ENCODE data around the gene NUP43. TPM values are rescaled to one million over a fixed set of nuclear protein-coding genes. Genes with fewer than 3 reads are reported as not detected.
A peak's percentile ranks its signal among the peaks of the same experiment; 100 is the strongest.

Gene NUP43
- total and polyA plus RNA-seq, 2 of the 13 experiments (the other 11 are each of a cell fraction or from before 2014, with no cell fraction given), result 38.9 to 85.1 TPM

GRCh38 chr6:149746147-149746946 lies at the start of gene NUP43 (continued):
- no peak for TF ChIP-seq ZNF275 (CRISPR knock-in tag; IDR thresholded peaks at IDR 0.05; ENCODE audit: borderline replicate concordance)
- peak; percentile 77 for TF ChIP-seq YY1 (IDR thresholded peaks at IDR 0.05; ENCODE audit: insufficient read depth, insufficient replicate concordance, low read depth, low read length)
- TF ChIP-seq HDAC6 (IDR thresholded peaks at IDR 0.05; ENCODE audit: low read depth, low read length), result no peak
- no peak for TF ChIP-seq IRF1 (CRISPR knock-in tag; IDR thresholded peaks at IDR 0.05; ENCODE audit: low read depth)
- no peak for TF ChIP-seq ZBTB14 (CRISPR knock-in tag; IDR thresholded peaks at IDR 0.05)
- TF ChIP-seq ZNF530 (CRISPR knock-in tag; IDR thresholded peaks at IDR 0.05; ENCODE audit: low read depth), result no peak
- TF ChIP-seq ZMAT3 (CRISPR knock-in tag; conservative IDR thresholded peaks at IDR 0.05), result peak; percentile 74; the same call in 1 of the 2 replicates
- TF ChIP-seq ZNF207 (IDR thresholded peaks at IDR 0.05; ENCODE audit: borderline replicate concordance), result no peak
- no peak for TF ChIP-seq MATR3 (CRISPR knock-in tag; IDR thresholded peaks at IDR 0.05)
- TF ChIP-seq SCMH1 (CRISPR knock-in tag; IDR thresholded peaks at IDR 0.05; ENCODE audit: borderline replicate concordance), result no peak
- no peak for TF ChIP-seq RCOR2 (CRISPR knock-in tag; IDR thresholded peaks at IDR 0.05)
- peak; percentile 89; the same call in 1 of the 2 replicates for TF ChIP-seq KDM5B (CRISPR knock-in tag; IDR thresholded peaks at IDR 0.05; ENCODE audit: borderline replicate concordance)
- TF ChIP-seq NR2F1 (CRISPR knock-in tag; IDR thresholded peaks at IDR 0.05), result peak in 1 of 2 experiments; percentile 61; a peak in 2 of 4 replicates
- no peak for TF ChIP-seq NCOA1 (CRISPR knock-in tag; IDR thresholded peaks at IDR 0.05)
- TF ChIP-seq ZMYM4 (CRISPR knock-in tag; IDR thresholded peaks at IDR 0.05), result peak; percentile 99
- TF ChIP-seq ZNF235 (CRISPR knock-in tag; IDR thresholded peaks at IDR 0.05; ENCODE audit: borderline replicate concordance), result no peak
- TF ChIP-seq IRX3 (CRISPR knock-in tag; IDR thresholded peaks at IDR 0.05; ENCODE audit: borderline replicate concordance, low read depth), result 0 out of 2 replicates have a peak, but pooled peaks have one; percentile 28
- 0 out of 2 replicates have a peak, but pooled peaks have one; percentile 20 for TF ChIP-seq ZNF567 (CRISPR knock-in tag; IDR thresholded peaks at IDR 0.05; ENCODE audit: borderline replicate concordance)
- no peak for TF ChIP-seq SRSF9 (IDR thresholded peaks at IDR 0.05; ENCODE audit: borderline replicate concordance, insufficient read depth, low read depth, low read length, poor library complexity, severe bottlenecking)
- peak; percentile 85; the same call in 1 of the 2 replicates for TF ChIP-seq ZNF292 (CRISPR knock-in tag; IDR thresholded peaks at IDR 0.05; ENCODE audit: borderline replicate concordance, low read depth)
- TF ChIP-seq NFRKB (IDR thresholded peaks at IDR 0.05), result no peak
- peak; percentile 98 for TF ChIP-seq KMT2B (CRISPR knock-in tag; IDR thresholded peaks at IDR 0.05)
- TF ChIP-seq MED8 (CRISPR knock-in tag; IDR thresholded peaks at IDR 0.05; ENCODE audit: insufficient replicate concordance), result peak; percentile 21

All from HepG2 (cell line).